ENCODE measurements around the gene PPCDC.

The PPCDC gene

GRCh38 chr15:74995182-74995778 is 28.1 kb upstream of the PPCDC start, which contains the start of gene SCAMP5:
TSS of gene SCAMP5 (plus strand) at chr15:74995563. CDS start at chr15:75011840, 16,277 bp downstream.
- Histone ChIP-seq H3K4me1 (peaks cover 12% of the 10 kb centered on the region), H3K36me3 (peaks cover 19% of the 10 kb centered on the region), H3K4me3 (ENCODE audit: low read depth, low read length) (peak within 1 kb of the TSS; percentile 83), H3K9me3 (no peaks in the 10 kb centered on the region), H3K27me3 (no peaks in the 10 kb centered on the region)
- peak; percentile 98 for DNase-seq
- no peak for TF ChIP-seq CTCF (IDR thresholded peaks at IDR 0.05; ENCODE audit: low read depth, low read length)

GRCh38 chr15:74995779-74996765 is 27.3 kb upstream of the PPCDC start:
- H3K27me3 ChIP-seq: no peaks in the 10 kb centered on the region
- H3K36me3 ChIP-seq: peaks cover 19% of the 10 kb centered on the region
- peak overlapping the region; percentile 83 for H3K4me3 ChIP-seq (ENCODE audit: low read depth, low read length)
- peak; percentile 75 for DNase-seq
- H3K9me3 ChIP-seq: no peaks in the 10 kb centered on the region
- peaks cover 12% of the 10 kb centered on the region for H3K4me1 ChIP-seq
- no peak for TF ChIP-seq CTCF (IDR thresholded peaks at IDR 0.05; ENCODE audit: low read depth, low read length)

- peak overlapping the region; percentile 83 for H3K4me3 ChIP-seq (ENCODE audit: low read depth, low read length)
- no peaks in the 10 kb centered on the region for H3K27me3 ChIP-seq
- no peak for TF ChIP-seq CTCF (IDR thresholded peaks at IDR 0.05; ENCODE audit: low read depth, low read length)
- H3K4me1 ChIP-seq: peaks cover 9% of the 10 kb centered on the region
- no peak for DNase-seq
- peaks cover 21% of the 10 kb centered on the region for H3K36me3 ChIP-seq
- H3K9me3 ChIP-seq: no peaks in the 10 kb centered on the region
Measured at GRCh38 chr15:74997141-74997540, 26.2 kb upstream of the PPCDC start.

- Histone ChIP-seq H3K4me3 (ENCODE audit: low read depth, low read length) (no peak overlapping the region), H3K4me1 (peaks cover 10% of the 10 kb centered on the region), H3K27me3 (no peaks in the 10 kb centered on the region), H3K36me3 (peaks cover 23% of the 10 kb centered on the region), H3K9me3 (no peaks in the 10 kb centered on the region)
- TF ChIP-seq CTCF (IDR thresholded peaks at IDR 0.05; ENCODE audit: low read depth, low read length): no peak
- DNase-seq: no peak
Measured at GRCh38 chr15:74997543-74997942, 25.8 kb upstream of the PPCDC start.

- DNase-seq: no peak
- H3K27me3 ChIP-seq: no peaks in the 10 kb centered on the region
- H3K36me3 ChIP-seq: peaks cover 39% of the 10 kb centered on the region
- peaks cover 7% of the 10 kb centered on the region for H3K4me1 ChIP-seq
- H3K4me3 ChIP-seq (ENCODE audit: low read depth, low read length): no peak overlapping the region
- no peaks in the 10 kb centered on the region for H3K9me3 ChIP-seq
- TF ChIP-seq CTCF (IDR thresholded peaks at IDR 0.05; ENCODE audit: low read depth, low read length): no peak
Measured at GRCh38 chr15:75001310-75001709, 22.1 kb upstream of the PPCDC start.
